Astrocyte (in vitro differentiated cells and primary cell): ENCODE data around the gene SLC31A1. TPM values are rescaled to one million over a fixed set of nuclear protein-coding genes. Genes with fewer than 3 reads are reported as not detected.
"Not testable (repeated sequence)": the region's sequence is repeated elsewhere in the genome, so short reads cannot be mapped to it uniquely, and the experiment has no call there.

Experiments
- DNase-seq: peaks from one replicate; pipeline ENCODE4 v3.0.0-alpha.2; 2010; ENCODE audit warnings: low read depth
- FAIRE-seq: peaks from 2 replicates; lab custom pipeline; 2011; peaks lifted over from hg19 to GRCh38; lab: Jason Lieb, UNC
- H2AFZ ChIP-seq: 2 replicates; pipeline ENCODE4 v1.6.0; 2012; ENCODE audit warnings: low read depth, low read length, inconsistent platforms
- H3K27ac ChIP-seq: 2 replicates; pipeline ENCODE4 v1.5.1; 2011; ENCODE audit warnings: low read depth, low read length, inconsistent platforms
- H3K27me3 ChIP-seq: 2 replicates; pipeline ENCODE4 v1.6.0; 2011; ENCODE audit warnings: low read length, inconsistent platforms; ENCODE audit not compliant: insufficient read depth
- H3K36me3 ChIP-seq: 2 replicates; pipeline ENCODE4 v1.5.1; 2011; ENCODE audit warnings: low read length, inconsistent platforms; ENCODE audit not compliant: insufficient read depth
- H3K4me1 ChIP-seq: 2 replicates; pipeline ENCODE4 v1.5.1; 2011; ENCODE audit warnings: low read length, inconsistent platforms; ENCODE audit not compliant: insufficient read depth
- H3K4me2 ChIP-seq: 2 replicates; pipeline ENCODE4 v1.6.0; 2012; ENCODE audit warnings: low read length, inconsistent platforms
- H3K4me3 ChIP-seq: 2 replicates; pipeline ENCODE4 v1.5.1; 2011; ENCODE audit warnings: low read depth, mild to moderate bottlenecking, low read length, inconsistent platforms; ENCODE audit not compliant: insufficient read depth
- H3K79me2 ChIP-seq: 2 replicates; pipeline ENCODE4 v1.6.0; 2012; ENCODE audit warnings: mild to moderate bottlenecking, low read length, inconsistent platforms; ENCODE audit not compliant: insufficient read depth
- H3K9ac ChIP-seq: 2 replicates; pipeline ENCODE4 v1.6.0; 2012; ENCODE audit warnings: mild to moderate bottlenecking, low read length, inconsistent platforms
- H3K9me3 ChIP-seq: 2 replicates; pipeline ENCODE4 v1.5.1; 2012; ENCODE audit warnings: low read depth, mild to moderate bottlenecking, low read length, inconsistent platforms; ENCODE audit not compliant: insufficient read depth
- H4K20me1 ChIP-seq: 2 replicates; pipeline ENCODE4 v1.6.0; 2012; ENCODE audit warnings: low read length, inconsistent platforms; ENCODE audit not compliant: insufficient read depth
- H3K27ac Mint-ChIP-seq: one replicate; pipeline ENCODE4 v1.8.0; 2021; ENCODE audit warnings: mild to moderate bottlenecking, mixed read lengths; ENCODE audit not compliant: unreplicated experiment
- H3K27me3 Mint-ChIP-seq: one replicate; pipeline ENCODE4 v1.8.0; 2021; ENCODE audit warnings: low read depth, mixed read lengths; ENCODE audit not compliant: unreplicated experiment
- H3K36me3 Mint-ChIP-seq: one replicate; pipeline ENCODE4 v1.8.0; 2021; ENCODE audit warnings: low read depth, mixed read lengths; ENCODE audit not compliant: unreplicated experiment
- H3K4me1 Mint-ChIP-seq: one replicate; pipeline ENCODE4 v1.8.0; 2021; ENCODE audit warnings: low read depth, mixed read lengths; ENCODE audit not compliant: unreplicated experiment
- H3K4me3 Mint-ChIP-seq: one replicate; pipeline ENCODE4 v1.8.0; 2021; ENCODE audit warnings: mild to moderate bottlenecking, moderate library complexity, mixed read lengths; ENCODE audit not compliant: unreplicated experiment
- H3K9me3 Mint-ChIP-seq: one replicate; pipeline ENCODE4 v1.8.0; 2021; ENCODE audit warnings: mild to moderate bottlenecking, mixed read lengths; ENCODE audit not compliant: unreplicated experiment
- EZH2 ChIP-seq: IDR thresholded peaks from 2 replicates; pipeline ENCODE4 v1.6.1; 2012; ENCODE audit warnings: mild to moderate bottlenecking, low read length, inconsistent platforms; ENCODE audit not compliant: insufficient read depth
- total RNA-seq: library from RNA; stranded (reverse); gene quantifications from 2 replicates; pipeline ENCODE4 v1.2.1, GENCODE V29; 2021
- TF ChIP-seq, protein P1 (sequence below): IDR thresholded peaks from 2 replicates; pipeline ENCODE4 v1.5.1; 2011; ENCODE audit warnings: low read depth, mild to moderate bottlenecking, inconsistent platforms, low read length, moderate library complexity; ENCODE audit not compliant: insufficient read depth

The SLC31A1 gene
- total RNA-seq, 1 donor from 2014 or later, result 35.8 TPM

- DNase-seq (no peak), FAIRE-seq (no peak)
- peaks cover 9% of the 10 kb centered on the region for H3K79me2 ChIP-seq
- no peaks in the 10 kb centered on the region for H3K36me3 ChIP-seq
- H4K20me1 ChIP-seq, result peaks cover 15% of the 10 kb centered on the region
- H3K4me1 ChIP-seq, result no peaks in the 10 kb centered on the region
- no peak overlapping the region for H3K27ac ChIP-seq
- no peak overlapping the region for H3K4me3 ChIP-seq
- H3K27me3 ChIP-seq, result no peaks in the 10 kb centered on the region
- H3K4me1 Mint-ChIP-seq, result no peaks in the 10 kb centered on the region
- no peak overlapping the region for H2AFZ ChIP-seq
- no peak overlapping the region for H3K9ac ChIP-seq
- no peaks in the 10 kb centered on the region for H3K27me3 Mint-ChIP-seq
- no peak overlapping the region for H3K4me3 Mint-ChIP-seq
- no peaks in the 10 kb centered on the region for H3K9me3 ChIP-seq
- H3K36me3 Mint-ChIP-seq, result peaks cover 8% of the 10 kb centered on the region
- no peak overlapping the region for H3K4me2 ChIP-seq
- no peak for TF ChIP-seq EZH2
- TF ChIP-seq, protein P1, sequence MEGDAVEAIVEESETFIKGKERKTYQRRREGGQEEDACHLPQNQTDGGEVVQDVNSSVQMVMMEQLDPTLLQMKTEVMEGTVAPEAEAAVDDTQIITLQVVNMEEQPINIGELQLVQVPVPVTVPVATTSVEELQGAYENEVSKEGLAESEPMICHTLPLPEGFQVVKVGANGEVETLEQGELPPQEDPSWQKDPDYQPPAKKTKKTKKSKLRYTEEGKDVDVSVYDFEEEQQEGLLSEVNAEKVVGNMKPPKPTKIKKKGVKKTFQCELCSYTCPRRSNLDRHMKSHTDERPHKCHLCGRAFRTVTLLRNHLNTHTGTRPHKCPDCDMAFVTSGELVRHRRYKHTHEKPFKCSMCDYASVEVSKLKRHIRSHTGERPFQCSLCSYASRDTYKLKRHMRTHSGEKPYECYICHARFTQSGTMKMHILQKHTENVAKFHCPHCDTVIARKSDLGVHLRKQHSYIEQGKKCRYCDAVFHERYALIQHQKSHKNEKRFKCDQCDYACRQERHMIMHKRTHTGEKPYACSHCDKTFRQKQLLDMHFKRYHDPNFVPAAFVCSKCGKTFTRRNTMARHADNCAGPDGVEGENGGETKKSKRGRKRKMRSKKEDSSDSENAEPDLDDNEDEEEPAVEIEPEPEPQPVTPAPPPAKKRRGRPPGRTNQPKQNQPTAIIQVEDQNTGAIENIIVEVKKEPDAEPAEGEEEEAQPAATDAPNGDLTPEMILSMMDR, result no peak
- no peak overlapping the region for H3K27ac Mint-ChIP-seq
- H3K9me3 Mint-ChIP-seq, result peaks cover 3% of the 10 kb centered on the region
These were observed 26.3 kb downstream of the SLC31A1 start for GRCh38 chr9:113247640-113248039.

DNA sequence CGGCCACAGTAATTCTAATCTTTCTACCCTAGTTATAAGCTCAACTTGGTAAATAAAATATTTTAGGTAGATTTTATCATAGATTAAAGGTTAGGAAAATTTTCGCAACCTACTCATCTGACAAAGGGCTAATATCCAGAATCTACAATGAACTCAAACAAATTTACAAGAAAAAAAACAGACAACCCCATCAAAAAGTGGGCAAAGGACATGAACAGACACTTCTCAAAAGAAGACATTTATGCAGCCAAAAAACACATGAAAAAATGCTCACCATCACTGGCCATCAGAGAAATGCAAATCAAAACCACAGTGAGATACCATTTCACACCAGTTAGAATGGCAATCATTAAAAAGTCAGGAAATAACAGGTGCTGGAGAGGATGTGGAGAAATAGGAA, 28.3 kb downstream of the SLC31A1 start:
- FAIRE-seq, result not testable (repeated sequence)

DNA sequence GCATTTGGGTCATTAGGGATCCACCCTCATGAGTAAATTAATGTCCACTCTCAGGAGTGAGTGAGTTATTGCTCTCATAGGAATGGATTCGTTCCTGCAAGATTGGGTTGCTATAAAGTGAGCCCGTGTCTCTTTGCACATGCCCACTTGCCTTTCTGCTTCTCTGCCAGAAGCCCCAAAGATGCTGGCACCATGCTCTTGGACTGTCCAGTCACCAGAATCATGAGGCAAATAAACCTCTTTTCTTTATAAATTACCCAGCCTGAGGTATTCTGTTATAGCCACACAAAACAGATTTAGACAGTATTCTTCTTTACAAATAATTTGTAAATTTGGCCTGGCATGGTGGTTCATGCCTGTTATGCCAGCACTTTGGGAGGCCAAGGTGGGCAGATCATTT, 29.5 kb downstream of the SLC31A1 start:
- no peak overlapping the region for H3K27ac Mint-ChIP-seq
- H3K9ac ChIP-seq, result no peak overlapping the region
- no peak overlapping the region for H3K4me3 ChIP-seq
- DNase-seq (no peak), FAIRE-seq (no peak)
- no peaks in the 10 kb centered on the region for H3K4me1 Mint-ChIP-seq
- TF ChIP-seq, protein P1, result no peak
- TF ChIP-seq EZH2, result no peak
- H3K36me3 ChIP-seq, result no peaks in the 10 kb centered on the region
- H3K27me3 Mint-ChIP-seq, result no peaks in the 10 kb centered on the region
- no peak overlapping the region for H3K4me2 ChIP-seq
- peaks cover 8% of the 10 kb centered on the region for H3K36me3 Mint-ChIP-seq
- H2AFZ ChIP-seq, result no peak overlapping the region
- no peaks in the 10 kb centered on the region for H3K4me1 ChIP-seq
- H3K9me3 ChIP-seq, result no peaks in the 10 kb centered on the region
- no peak overlapping the region for H3K4me3 Mint-ChIP-seq
- no peaks in the 10 kb centered on the region for H3K79me2 ChIP-seq
- H3K9me3 Mint-ChIP-seq, result peaks cover 3% of the 10 kb centered on the region
- no peaks in the 10 kb centered on the region for H3K27me3 ChIP-seq
- H4K20me1 ChIP-seq, result peaks cover 11% of the 10 kb centered on the region
- H3K27ac ChIP-seq, result no peak overlapping the region

More for the DNA sequence above, 28.3 kb downstream of the SLC31A1 start:
- H3K9me3 ChIP-seq, H3K9ac ChIP-seq, H3K9me3 Mint-ChIP-seq, H2AFZ ChIP-seq, H3K4me1 ChIP-seq, H3K4me1 Mint-ChIP-seq, H3K27me3 ChIP-seq, H3K27ac ChIP-seq, H3K79me2 ChIP-seq, H4K20me1 ChIP-seq, H3K4me3 Mint-ChIP-seq, H3K27ac Mint-ChIP-seq, H3K36me3 Mint-ChIP-seq, H3K36me3 ChIP-seq, H3K27me3 Mint-ChIP-seq, H3K4me3 ChIP-seq, DNase-seq, H3K4me2 ChIP-seq: not testable (repeated sequence)
